ENCODE measurements around the gene KIF26A. TPM values are rescaled to one million over a fixed set of nuclear protein-coding genes. Genes with fewer than 3 reads are reported as not detected.

Gene KIF26A
- total RNA-seq (2022; extraction: Qiagen RNA extraction), result 1.9 to 4.4 TPM (median 3.9 TPM) in 5 replicates

DNA sequence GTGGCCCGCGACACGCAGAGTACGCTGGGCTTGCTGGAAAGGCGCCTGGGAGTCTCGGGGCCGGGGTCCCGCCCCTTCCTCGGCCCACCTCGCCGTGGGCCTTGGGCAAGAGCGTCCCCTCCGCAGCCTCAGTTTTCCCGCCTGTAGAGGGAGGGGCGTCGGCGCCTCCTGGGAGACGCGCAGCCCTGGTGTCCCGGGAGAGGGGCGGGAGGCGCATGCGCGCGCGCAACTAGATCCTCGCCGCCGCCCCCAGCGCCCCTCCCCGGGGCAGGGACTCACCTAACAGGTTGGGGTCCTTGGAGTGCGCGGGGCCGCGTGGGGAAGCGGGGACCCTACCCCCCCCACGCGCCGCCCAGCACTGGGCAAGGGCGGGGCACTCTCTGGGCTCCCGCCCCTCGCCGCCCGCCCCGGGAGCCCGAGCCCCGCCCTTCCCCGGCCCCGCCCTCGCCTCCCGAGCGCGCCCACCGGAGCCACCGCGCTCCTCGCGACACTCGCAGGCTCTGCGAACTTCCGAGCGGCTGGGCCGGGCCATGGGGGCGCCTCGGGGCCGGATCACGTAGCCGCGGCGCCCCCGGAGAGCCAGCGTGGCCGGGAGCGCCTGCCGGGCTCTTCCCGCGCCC is at the start of gene KIF26A:
Gene KIF26A (plus strand): TSS at position 490 of the 620 bp plus-strand sequence. CDS start 136 bp downstream, outside the sequence.

Other genes with a start within 250 kb of the KIF26A start
- gene TDRD9, start 210.1 kb upstream of the KIF26A start, total RNA-seq (2022; extraction: Qiagen RNA extraction), result 0.15 to 0.34 TPM (median 0.23 TPM) in 5 replicates
- gene RD3L, start 196.1 kb upstream of the KIF26A start, total RNA-seq (2022; extraction: Qiagen RNA extraction), result not detected in 5 replicates
- 0.03 to 0.12 TPM (median 0.05 TPM) in 4 of 5 replicates, not detected in the other for gene ASPG, start 52.9 kb upstream of the KIF26A start, total RNA-seq (2022; extraction: Qiagen RNA extraction)

All from A549 treated with dexamethasone at 1 μM for 4 hours (cell line).